Fibroblast of lung (primary cell): Measurements from ENCODE around the gene ESAM. TPM values are rescaled to one million over a fixed set of nuclear protein-coding genes. Genes with fewer than 3 reads are reported as not detected.
A peak's percentile ranks its signal among the peaks of the same experiment; 100 is the strongest.

Experiments used
- DNase-seq, 2 donors: peaks; one replicate each; pipeline versions ENCODE4 v3.0.0 to v3.0.0-alpha.2; 2010; ENCODE audit warnings: low read depth in 2 of 2
- H2AFZ ChIP-seq: 2 replicates; pipeline ENCODE4 v1.5.1; 2012; ENCODE audit warnings: low read length, control low read depth, inconsistent platforms
- H3K27ac ChIP-seq: 2 replicates; pipeline ENCODE4 v1.5.1; 2011; ENCODE audit warnings: low read length, control low read depth; ENCODE audit not compliant: insufficient read depth
- H3K27me3 ChIP-seq: 2 replicates; pipeline ENCODE4 v1.5.1; 2011; ENCODE audit warnings: mild to moderate bottlenecking, low read length; ENCODE audit not compliant: control insufficient read depth, insufficient read depth
- H3K36me3 ChIP-seq: 2 replicates; pipeline ENCODE4 v1.5.1; 2011; ENCODE audit warnings: low read length; ENCODE audit not compliant: control insufficient read depth, insufficient read depth
- H3K4me1 ChIP-seq: 2 replicates; pipeline ENCODE4 v1.5.1; 2011; ENCODE audit warnings: low read length; ENCODE audit not compliant: control insufficient read depth, insufficient read depth; ENCODE audit errors: extremely low read depth
- H3K4me2 ChIP-seq: 2 replicates; pipeline ENCODE4 v1.5.1; 2011; ENCODE audit warnings: low read length, control low read depth; ENCODE audit not compliant: insufficient read depth; ENCODE audit errors: extremely low read depth
- H3K4me3 ChIP-seq, 4 experiments: fragments of 200-600 bp in 1 of 4; sonication (generic) in 1 of 4; replicated peaks in 1 of 4; 2 replicates each; pipeline ENCODE4 v1.5.1; 2011 to 2016; ENCODE audit warnings: low read length in 4 of 4, low read depth in 3 of 4, mild to moderate bottlenecking in 3 of 4, control low read depth in 2 of 4, inconsistent platforms in 1 of 4, mixed read lengths in 1 of 4; ENCODE audit not compliant: insufficient read depth in 1 of 4; ENCODE audit errors: control extremely low read depth in 1 of 4
- H3K79me2 ChIP-seq: 2 replicates; pipeline ENCODE4 v1.5.1; 2012; ENCODE audit warnings: mild to moderate bottlenecking, low read length, inconsistent platforms; ENCODE audit not compliant: control insufficient read depth, insufficient read depth
- H3K9ac ChIP-seq: 2 replicates; pipeline ENCODE4 v1.5.1; 2011; ENCODE audit warnings: mild to moderate bottlenecking, low read length, control low read depth; ENCODE audit not compliant: insufficient read depth
- H3K9me3 ChIP-seq: 2 replicates; pipeline ENCODE4 v1.5.1; 2012; ENCODE audit warnings: low read depth, low read length; ENCODE audit not compliant: control insufficient read depth, insufficient read depth
- H4K20me1 ChIP-seq: 2 replicates; pipeline ENCODE4 v1.5.1; 2011; ENCODE audit warnings: low read length; ENCODE audit not compliant: control insufficient read depth, insufficient read depth; ENCODE audit errors: extremely low read depth
- CTCF ChIP-seq, 2 donors: IDR thresholded peaks in 1 of 2; conservative IDR thresholded peaks in 1 of 2; 1 replicate in 1 of 2; 2 replicates in 1 of 2; pipeline ENCODE4 v1.5.1; 2011 to 2012; ENCODE audit warnings: low read length in 2 of 2, control low read depth in 1 of 2, inconsistent platforms in 1 of 2, low read depth in 1 of 2, mild to moderate bottlenecking in 1 of 2
- EZH2 ChIP-seq: IDR thresholded peaks from 2 replicates; pipeline ENCODE4 v1.5.1; 2012; ENCODE audit warnings: low read length, control low read depth, mild to moderate bottlenecking; ENCODE audit errors: missing control alignments
- polyA plus RNA-seq, 2 donors: library from polyadenylated mRNA; depleted of rRNA in 1 of 2; stranded (reverse) in 1 of 2; unstranded in 1 of 2; fragments of >200 nt; gene quantifications; 2 replicates each; pipeline ENCODE4 v1.2.1, GENCODE V29; 2011 to 2012; ENCODE audit warnings: missing spikeins in 1 of 2
- total RNA-seq: library from RNA; depleted of rRNA; stranded (reverse); fragments of >200 nt; gene quantifications from 2 replicates; pipeline ENCODE4 v1.2.1, GENCODE V29; 2014

The ESAM gene
- total and polyA plus RNA-seq, 2 donors (not counting 1 experiment from before 2014, with no cell fraction given): under 0.01 to 2.7 TPM

GRCh38 chr11:124807201-124807600 is 45.1 kb upstream of the ESAM start:
- no peak for DNase-seq
- Histone ChIP-seq H3K9me3 (no peaks in the 10 kb centered on the region), H4K20me1 (no peaks in the 10 kb centered on the region), H3K27me3 (no peaks in the 10 kb centered on the region), H3K36me3 (no peaks in the 10 kb centered on the region), H3K4me2 (no peak overlapping the region), H3K9ac (no peak overlapping the region), H3K4me1 (no peaks in the 10 kb centered on the region), H3K4me3 (no peak overlapping the region), H3K79me2 (no peaks in the 10 kb centered on the region), H2AFZ (no peak overlapping the region), H3K27ac (no peak overlapping the region)
- no peak for TF ChIP-seq EZH2
- TF ChIP-seq CTCF (conservative IDR thresholded peaks at IDR 0.05 in 1 of 2, IDR thresholded peaks at IDR 0.05 in 1 of 2; ENCODE audit: low read depth in 1 of 2, low read length in 2 of 2): no peak

GRCh38 chr11:124804884-124805283 is 42.8 kb upstream of the ESAM start:
- H3K4me2 ChIP-seq: no peak overlapping the region
- DNase-seq: no peak
- no peak overlapping the region for H2AFZ ChIP-seq
- peaks cover 11% of the 10 kb centered on the region for H3K4me1 ChIP-seq
- no peak overlapping the region for H3K4me3 ChIP-seq
- peaks cover 3% of the 10 kb centered on the region for H3K79me2 ChIP-seq
- no peaks in the 10 kb centered on the region for H3K27me3 ChIP-seq
- H4K20me1 ChIP-seq: no peaks in the 10 kb centered on the region
- TF ChIP-seq CTCF (conservative IDR thresholded peaks at IDR 0.05 in 1 of 2, IDR thresholded peaks at IDR 0.05 in 1 of 2; ENCODE audit: low read depth in 1 of 2, low read length in 2 of 2) (no peak), EZH2 (no peak)
- H3K27ac ChIP-seq: no peak overlapping the region
- no peaks in the 10 kb centered on the region for H3K36me3 ChIP-seq
- no peak overlapping the region for H3K9ac ChIP-seq
- H3K9me3 ChIP-seq: no peaks in the 10 kb centered on the region

GRCh38 chr11:124801636-124802312 is 39.7 kb upstream of the ESAM start:
- Histone ChIP-seq H4K20me1 (no peaks in the 10 kb centered on the region), H3K27ac (no peak overlapping the region), H2AFZ (no peak overlapping the region), H3K4me2 (peak overlapping the region; percentile 73), H3K9ac (no peak overlapping the region), H3K27me3 (no peaks in the 10 kb centered on the region), H3K9me3 (no peaks in the 10 kb centered on the region), H3K4me3 (peak overlapping the region in 3 of 4 experiments; percentile 60 to 94 (median 88)), H3K36me3 (no peaks in the 10 kb centered on the region), H3K79me2 (peaks cover 34% of the 10 kb centered on the region), H3K4me1 (peaks cover 11% of the 10 kb centered on the region)
- DNase-seq: peak in 1 of 2 donors; percentile 30
- no peak for TF ChIP-seq EZH2
- no peak for TF ChIP-seq CTCF (conservative IDR thresholded peaks at IDR 0.05 in 1 of 2, IDR thresholded peaks at IDR 0.05 in 1 of 2; ENCODE audit: low read depth in 1 of 2, low read length in 2 of 2)
